Measurements from ENCODE around the gene MRTFA.
A peak's percentile ranks its signal among the peaks of the same experiment; 100 is the strongest.
"Not testable (repeated sequence)": the region's sequence is repeated elsewhere in the genome, so short reads cannot be mapped to it uniquely, and the experiment has no call there.

MRTFA gene

GRCh38 chr22:40656651-40657050 lies 20.1 kb upstream of the MRTFA start:
- not testable (repeated sequence) for DNase-seq

GRCh38 chr22:40655941-40656340 lies 19.4 kb upstream of the MRTFA start:
- not testable (repeated sequence) for DNase-seq

GRCh38 chr22:40654522-40655167 lies 18.1 kb upstream of the MRTFA start:
- no peak for DNase-seq

- no peak for DNase-seq
Observed at GRCh38 chr22:40653361-40653760, 16.8 kb upstream of the MRTFA start.

- DNase-seq: peak; percentile 91
Observed at GRCh38 chr22:40651563-40652501, 15.3 kb upstream of the MRTFA start.

- DNase-seq: no peak
Observed at GRCh38 chr22:40651057-40651456, 14.5 kb upstream of the MRTFA start.

- no peak for DNase-seq
Observed at GRCh38 chr22:40648386-40648785, 11.9 kb upstream of the MRTFA start.

GRCh38 chr22:40645579-40646197 lies 9.2 kb upstream of the MRTFA start:
- no peak for DNase-seq

- DNase-seq: no peak
Observed at GRCh38 chr22:40642316-40642715, 5.8 kb upstream of the MRTFA start.

GRCh38 chr22:40641269-40641668 lies 4.8 kb upstream of the MRTFA start:
- no peak for DNase-seq

- no peak for DNase-seq
Observed at GRCh38 chr22:40638261-40638660, 1.7 kb upstream of the MRTFA start.

GRCh38 chr22:40637183-40638150 lies 948 bp upstream of the MRTFA start:
- DNase-seq: no peak

- no peak for DNase-seq
Observed at GRCh38 chr22:40635940-40636379, 559 bp downstream of the MRTFA start.

- no peak for DNase-seq
Observed at GRCh38 chr22:40635043-40635939, 1.2 kb downstream of the MRTFA start.

GRCh38 chr22:40634119-40634903 lies 2.2 kb downstream of the MRTFA start:
- DNase-seq: no peak

GRCh38 chr22:40633036-40633435 lies 3.5 kb downstream of the MRTFA start:
- DNase-seq: no peak

- no peak for DNase-seq
Observed at GRCh38 chr22:40631925-40632324, 4.6 kb downstream of the MRTFA start.

GRCh38 chr22:40628354-40629042 lies 8.0 kb downstream of the MRTFA start:
- DNase-seq: no peak

- DNase-seq: no peak
Observed at GRCh38 chr22:40627612-40628011, 8.9 kb downstream of the MRTFA start.

GRCh38 chr22:40626851-40627250 lies 9.7 kb downstream of the MRTFA start:
- no peak for DNase-seq

Data from NCI-H1436 (cell line).